Thyroid gland (tissue), 4 donors: ENCODE measurements around the gene ZNF524.
"Not testable (repeated sequence)": the region's sequence is repeated elsewhere in the genome, so short reads cannot be mapped to it uniquely, and the experiment has no call there.

Experiments used
- POLR2A ChIP-seq, 2 donors: fragments of 450-650 bp; IDR thresholded peaks; one replicate each; pipeline ENCODE4 v1.6.1; 2017; ENCODE audit warnings: antibody characterized with exemption in 2 of 2, mild to moderate bottlenecking in 2 of 2, moderate library complexity in 1 of 2
- TF ChIP-seq, protein P1 (sequence below), 6 experiments: fragments of 200-600 bp in 3 of 6; fragments of 450-650 bp in 3 of 6; sonication (generic) in 3 of 6; IDR thresholded peaks; one replicate each; pipeline ENCODE4 v1.5.1; 2016 to 2019; ENCODE audit warnings: antibody characterized with exemption in 6 of 6, mild to moderate bottlenecking in 2 of 6, inconsistent platforms in 1 of 6, moderate library complexity in 1 of 6

DNA sequence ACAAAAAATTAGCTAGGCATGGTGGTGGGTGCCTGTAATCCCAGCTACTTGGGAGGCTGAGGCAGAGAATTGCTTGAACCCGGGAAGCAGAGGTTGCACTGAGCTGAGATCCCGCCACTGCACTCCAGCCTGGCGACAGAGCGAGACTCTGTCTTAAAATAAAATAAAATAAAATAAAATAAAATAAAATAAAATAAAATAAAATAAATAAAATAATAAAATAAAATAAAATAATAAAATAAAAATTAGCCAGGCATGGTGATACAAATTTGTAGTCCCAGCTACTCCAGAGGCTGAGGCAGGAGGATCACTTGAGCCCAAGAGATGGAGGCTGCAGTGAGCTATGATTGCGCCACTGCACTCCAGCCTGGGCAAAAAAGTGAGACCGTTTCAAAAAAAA, 26.2 kb upstream of the ZNF524 start:
- TF ChIP-seq, protein P1, sequence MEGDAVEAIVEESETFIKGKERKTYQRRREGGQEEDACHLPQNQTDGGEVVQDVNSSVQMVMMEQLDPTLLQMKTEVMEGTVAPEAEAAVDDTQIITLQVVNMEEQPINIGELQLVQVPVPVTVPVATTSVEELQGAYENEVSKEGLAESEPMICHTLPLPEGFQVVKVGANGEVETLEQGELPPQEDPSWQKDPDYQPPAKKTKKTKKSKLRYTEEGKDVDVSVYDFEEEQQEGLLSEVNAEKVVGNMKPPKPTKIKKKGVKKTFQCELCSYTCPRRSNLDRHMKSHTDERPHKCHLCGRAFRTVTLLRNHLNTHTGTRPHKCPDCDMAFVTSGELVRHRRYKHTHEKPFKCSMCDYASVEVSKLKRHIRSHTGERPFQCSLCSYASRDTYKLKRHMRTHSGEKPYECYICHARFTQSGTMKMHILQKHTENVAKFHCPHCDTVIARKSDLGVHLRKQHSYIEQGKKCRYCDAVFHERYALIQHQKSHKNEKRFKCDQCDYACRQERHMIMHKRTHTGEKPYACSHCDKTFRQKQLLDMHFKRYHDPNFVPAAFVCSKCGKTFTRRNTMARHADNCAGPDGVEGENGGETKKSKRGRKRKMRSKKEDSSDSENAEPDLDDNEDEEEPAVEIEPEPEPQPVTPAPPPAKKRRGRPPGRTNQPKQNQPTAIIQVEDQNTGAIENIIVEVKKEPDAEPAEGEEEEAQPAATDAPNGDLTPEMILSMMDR (IDR thresholded peaks at IDR 0.05): not testable (repeated sequence)
- TF ChIP-seq POLR2A (IDR thresholded peaks at IDR 0.05): not testable (repeated sequence)
